T-helper 17 cell (primary cell): ENCODE data around the gene STPG1. TPM values are rescaled to one million over a fixed set of nuclear protein-coding genes. Genes with fewer than 3 reads are reported as not detected.

ENCODE experiments used
- ATAC-seq: fragments of 150-1000 bp; cut with Tn5 transposase; 2 replicates; pipeline ENCODE4 v1.10.0; 2021; ENCODE audit warnings: mild to moderate bottlenecking, moderate library complexity
- DNase-seq, 3 donors: peaks; one replicate each; pipeline versions ENCODE4 v3.0.0 to v3.0.0-alpha.2; 2020 to 2021
- H3K9me3 ChIP-seq: one replicate; pipeline ENCODE4 v1.7.0; 2013; ENCODE audit warnings: low read length, mild to moderate bottlenecking; ENCODE audit not compliant: control insufficient read depth, poor library complexity, severe bottlenecking
- H3K27ac Mint-ChIP-seq: one replicate; pipeline ENCODE4 v1.8.0; 2022; ENCODE audit warnings: mild to moderate bottlenecking, moderate library complexity, mixed read lengths
- H3K27me3 Mint-ChIP-seq: one replicate; pipeline ENCODE4 v1.8.0; 2022; ENCODE audit warnings: mixed read lengths
- H3K36me3 Mint-ChIP-seq: one replicate; pipeline ENCODE4 v1.8.0; 2022; ENCODE audit warnings: low read depth, mixed read lengths
- H3K4me1 Mint-ChIP-seq: one replicate; pipeline ENCODE4 v1.8.0; 2022; ENCODE audit warnings: mild to moderate bottlenecking, mixed read lengths
- H3K4me3 Mint-ChIP-seq: one replicate; pipeline ENCODE4 v1.8.0; 2022; ENCODE audit warnings: mild to moderate bottlenecking, moderate library complexity, mixed read lengths
- total RNA-seq, 4 donors: library from RNA in 2 of 4; stranded (reverse) in 2 of 4; gene quantifications; one replicate each; pipeline ENCODE4 v1.2.3 and lab custom pipeline; 2022 to 2026

STPG1 gene
- total RNA-seq, 2 donors from 2014 or later: 2.5 to 3.6 TPM

DNA sequence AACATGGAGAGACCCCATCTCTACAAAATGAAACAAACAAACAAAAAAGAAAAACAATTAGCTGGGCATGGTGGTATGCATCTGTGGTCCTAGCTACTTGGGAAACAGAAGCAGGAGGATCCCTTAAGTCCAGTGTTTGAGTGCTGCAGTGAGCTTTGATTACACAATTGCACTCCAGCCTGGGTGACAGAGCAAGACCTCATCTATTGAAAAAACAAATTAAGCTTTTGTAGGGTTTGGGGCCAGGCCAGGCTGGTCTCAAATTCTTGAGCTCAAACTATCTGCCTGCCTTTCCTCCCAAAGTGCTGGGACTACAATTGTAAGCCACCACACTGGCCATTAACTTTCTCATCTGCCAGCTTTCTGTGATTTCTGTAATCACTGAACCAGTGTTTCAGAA lies 29.2 kb upstream of the STPG1 start:
- ATAC-seq: no peak
- peaks cover 13% of the 10 kb centered on the region for H3K36me3 Mint-ChIP-seq
- peaks cover 17% of the 10 kb centered on the region for H3K4me1 Mint-ChIP-seq
- H3K9me3 ChIP-seq: no peaks in the 10 kb centered on the region
- no peaks in the 10 kb centered on the region for H3K27me3 Mint-ChIP-seq
- H3K4me3 Mint-ChIP-seq: no peak overlapping the region
- H3K27ac Mint-ChIP-seq: peak overlapping the region; percentile 16
- no peak for DNase-seq

DNA sequence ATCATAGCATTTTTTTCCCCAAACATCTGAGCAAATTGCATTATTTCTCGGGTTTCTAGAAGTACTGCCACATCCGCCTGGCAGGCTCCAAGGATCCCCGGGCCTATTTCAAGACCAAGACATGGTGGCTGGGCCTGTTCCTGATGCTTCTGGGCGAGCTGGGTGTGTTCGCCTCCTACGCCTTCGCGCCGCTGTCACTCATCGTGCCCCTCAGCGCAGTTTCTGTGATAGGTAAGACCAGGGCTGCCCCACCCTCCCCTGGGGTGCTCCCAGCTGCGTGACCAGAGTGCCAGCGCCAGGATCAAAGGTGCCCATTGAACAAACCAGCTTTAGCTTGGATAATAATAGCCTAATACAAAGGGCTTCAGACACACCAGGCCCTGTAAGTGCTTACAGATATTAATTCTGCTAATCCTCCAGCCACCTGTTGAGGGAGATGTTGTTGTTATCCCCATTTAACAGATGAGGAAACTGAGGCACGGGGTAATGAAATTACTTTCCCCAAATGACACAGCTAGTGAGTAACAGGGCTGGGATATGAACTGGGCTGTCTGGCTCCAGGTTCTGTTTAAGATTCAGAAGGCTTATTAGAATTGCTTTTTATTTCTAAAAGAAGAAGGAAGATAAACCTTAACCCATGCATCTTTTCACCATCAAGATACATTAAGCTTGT lies 28.6 kb upstream of the STPG1 start:
- Mint-ChIP-seq H3K4me3 (no peak overlapping the region), H3K27ac (peak overlapping the region; percentile 16), H3K36me3 (peaks cover 13% of the 10 kb centered on the region), H3K4me1 (peaks cover 20% of the 10 kb centered on the region), H3K27me3 (no peaks in the 10 kb centered on the region)
- ATAC-seq: no peak
- no peak for DNase-seq
- no peaks in the 10 kb centered on the region for H3K9me3 ChIP-seq

DNA sequence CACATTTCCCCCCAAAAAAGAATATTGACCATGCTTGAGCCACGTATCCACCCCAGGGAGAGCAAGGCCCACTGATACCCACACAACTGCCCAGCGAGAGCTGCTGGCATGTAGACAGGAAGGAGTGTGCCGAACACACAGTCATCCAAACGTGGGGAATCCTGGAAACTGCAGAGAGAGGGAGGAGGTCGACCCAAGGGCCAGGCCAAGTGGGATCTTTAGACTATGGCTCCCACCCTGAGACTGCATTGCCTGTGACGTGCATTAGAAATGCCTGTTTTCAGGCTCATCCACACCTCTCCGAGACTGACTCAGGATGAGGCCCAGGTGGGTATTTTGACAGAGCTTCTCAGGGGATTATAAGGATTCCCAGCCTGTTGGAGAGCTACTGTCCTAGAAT lies 27.9 kb upstream of the STPG1 start:
- DNase-seq (no peak), ATAC-seq (no peak)
- H3K9me3 ChIP-seq: no peaks in the 10 kb centered on the region
- Mint-ChIP-seq H3K36me3 (peaks cover 13% of the 10 kb centered on the region), H3K4me1 (peaks cover 17% of the 10 kb centered on the region), H3K27ac (peak overlapping the region; percentile 29), H3K27me3 (no peaks in the 10 kb centered on the region), H3K4me3 (no peak overlapping the region)

DNA sequence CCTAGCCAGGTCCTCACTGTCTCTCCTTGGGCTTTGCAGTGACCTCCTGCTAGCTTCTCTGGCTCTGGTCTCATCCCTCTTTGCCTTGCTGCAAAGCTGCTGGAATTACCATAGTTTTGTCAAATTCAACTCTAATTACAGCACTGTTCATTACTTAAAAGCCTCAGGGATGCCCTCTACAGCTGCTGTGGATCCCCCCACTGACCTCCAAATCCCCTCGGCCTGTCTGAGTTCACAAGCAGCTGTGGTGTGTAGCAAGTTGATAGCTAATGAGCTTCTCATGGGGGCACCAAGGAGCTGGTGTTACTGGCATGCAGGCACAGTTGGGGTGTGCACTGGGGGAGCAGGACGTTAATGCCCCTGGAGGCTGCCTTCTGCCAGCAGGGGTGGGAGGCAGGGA lies 26.9 kb upstream of the STPG1 start:
- H3K27ac Mint-ChIP-seq: peak overlapping the region; percentile 29
- ATAC-seq: no peak
- peaks cover 20% of the 10 kb centered on the region for H3K4me1 Mint-ChIP-seq
- peaks cover 9% of the 10 kb centered on the region for H3K36me3 Mint-ChIP-seq
- DNase-seq: no peak
- no peaks in the 10 kb centered on the region for H3K9me3 ChIP-seq
- no peaks in the 10 kb centered on the region for H3K27me3 Mint-ChIP-seq
- no peak overlapping the region for H3K4me3 Mint-ChIP-seq

DNA sequence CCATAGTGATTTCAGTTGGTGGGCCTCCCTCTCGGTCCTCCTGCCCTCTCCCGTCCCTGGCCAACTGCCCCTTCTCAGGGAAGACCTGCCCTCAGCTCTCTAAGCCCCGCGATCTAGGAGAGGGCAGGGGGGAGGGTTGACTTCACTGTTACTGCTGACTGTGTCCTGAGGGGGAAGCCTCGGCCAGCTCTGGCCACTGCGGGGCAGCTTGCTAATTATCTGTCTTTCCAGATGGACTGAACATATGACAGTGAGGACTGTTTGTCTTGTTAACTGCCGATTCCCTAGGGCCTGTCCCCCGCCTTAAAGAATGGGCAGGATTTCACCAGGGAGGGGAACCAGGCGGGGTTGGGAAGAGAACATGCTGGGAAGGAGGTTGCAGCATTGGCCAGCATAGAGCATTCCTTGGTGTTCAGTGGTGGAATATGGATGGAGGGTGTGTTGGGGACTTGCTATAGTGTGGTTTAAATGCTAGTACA lies 24.9 kb upstream of the STPG1 start:
- Mint-ChIP-seq H3K4me3 (no peak overlapping the region), H3K4me1 (peaks cover 27% of the 10 kb centered on the region), H3K27me3 (no peaks in the 10 kb centered on the region), H3K36me3 (peaks cover 8% of the 10 kb centered on the region), H3K27ac (peak overlapping the region; percentile 60)
- DNase-seq (no peak), ATAC-seq (no peak)
- no peaks in the 10 kb centered on the region for H3K9me3 ChIP-seq

DNA sequence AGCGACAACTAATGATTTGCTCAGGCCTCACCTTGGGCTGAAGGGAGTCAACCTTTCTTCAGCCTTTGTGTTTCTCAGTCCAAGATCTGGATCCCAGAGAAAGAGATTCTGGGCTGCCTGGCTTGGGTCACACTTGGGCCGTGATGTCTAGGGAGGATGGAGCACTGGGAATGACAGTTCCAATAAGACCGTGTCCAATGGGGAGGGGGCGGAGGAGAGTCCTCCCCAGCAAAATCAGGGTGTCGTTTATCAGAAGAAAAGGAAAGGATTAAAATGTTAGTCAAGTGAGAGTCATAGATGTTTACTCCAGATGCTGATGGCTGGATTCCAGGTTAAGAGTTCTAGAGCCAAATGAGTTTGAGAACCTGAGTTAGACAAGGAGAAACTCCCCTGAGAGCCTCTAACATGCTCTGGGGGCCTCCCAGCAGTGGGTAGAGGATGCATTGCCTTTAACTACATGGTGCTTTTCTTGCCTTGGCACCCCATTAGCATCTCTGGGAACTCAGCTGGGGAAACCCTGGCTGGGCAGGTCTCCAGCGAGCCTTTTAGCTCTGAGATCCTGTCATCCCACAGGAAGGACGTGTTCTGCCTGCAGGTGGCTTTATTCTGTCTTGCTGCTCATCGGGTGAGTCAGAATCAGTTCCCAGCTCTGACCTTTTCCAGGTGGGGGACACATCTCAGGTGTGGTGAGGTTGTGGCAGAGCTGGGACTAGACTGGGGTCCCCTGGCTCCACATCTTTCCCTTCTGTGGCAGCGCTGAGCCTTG lies 24.2 kb upstream of the STPG1 start:
- ATAC-seq (no peak), DNase-seq (no peak)
- Mint-ChIP-seq H3K36me3 (peaks cover 9% of the 10 kb centered on the region), H3K27me3 (no peaks in the 10 kb centered on the region), H3K27ac (peak overlapping the region; percentile 65), H3K4me1 (peaks cover 29% of the 10 kb centered on the region), H3K4me3 (no peak overlapping the region)
- H3K9me3 ChIP-seq: no peaks in the 10 kb centered on the region

DNA sequence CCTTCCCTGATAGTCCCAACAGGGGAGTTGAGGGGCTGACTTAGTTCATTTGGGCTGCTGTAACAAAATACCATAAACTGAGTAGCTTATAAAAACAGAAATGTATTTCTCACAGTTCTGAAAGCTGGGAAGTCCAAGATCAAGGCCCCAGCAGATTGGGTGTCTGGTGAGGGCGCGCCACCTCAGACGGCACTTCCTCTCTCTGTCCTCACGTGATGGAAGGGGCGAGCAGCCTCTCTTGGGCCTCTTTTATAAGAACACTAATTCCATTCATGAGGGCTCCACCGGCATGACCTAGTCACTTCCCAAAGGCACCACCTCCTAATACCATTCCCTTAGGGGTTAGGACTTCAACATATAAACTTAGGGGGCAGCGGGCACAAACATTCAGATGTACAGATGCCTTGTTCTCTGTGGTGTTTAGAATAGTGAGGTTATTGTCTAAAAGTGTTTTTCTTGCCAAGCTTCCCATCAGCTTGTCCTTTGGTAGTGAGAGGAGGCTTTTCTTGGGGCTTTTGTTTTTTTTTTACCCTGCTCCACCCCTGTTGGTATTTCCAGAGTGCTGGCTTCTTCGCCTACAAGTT lies 22.3 kb upstream of the STPG1 start:
- Mint-ChIP-seq H3K36me3 (peaks cover 5% of the 10 kb centered on the region), H3K27me3 (no peaks in the 10 kb centered on the region), H3K27ac (peak overlapping the region; percentile 21), H3K4me1 (peaks cover 29% of the 10 kb centered on the region), H3K4me3 (no peak overlapping the region)
- ATAC-seq (no peak), DNase-seq (no peak)
- H3K9me3 ChIP-seq: no peaks in the 10 kb centered on the region

DNA sequence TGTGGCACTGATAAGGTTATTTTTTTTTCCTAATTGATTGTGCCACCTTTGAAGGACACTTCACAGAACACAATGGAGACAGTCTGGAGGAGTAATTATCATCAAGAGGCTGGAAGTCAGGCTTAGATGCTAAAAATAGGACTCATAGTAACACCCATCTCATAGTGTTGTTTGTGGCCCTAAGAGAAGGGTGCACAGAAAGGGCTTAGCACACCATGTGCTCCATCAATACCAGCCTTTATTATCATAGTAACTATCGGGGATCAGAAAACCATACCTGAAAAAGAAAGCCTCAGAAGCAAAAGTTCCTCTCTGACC lies 13.9 kb upstream of the STPG1 start:
- Mint-ChIP-seq H3K36me3 (peaks cover 7% of the 10 kb centered on the region), H3K27me3 (no peaks in the 10 kb centered on the region), H3K4me1 (peaks cover 32% of the 10 kb centered on the region), H3K4me3 (no peak overlapping the region), H3K27ac (no peak overlapping the region)
- no peaks in the 10 kb centered on the region for H3K9me3 ChIP-seq
- no peak for ATAC-seq
- no peak for DNase-seq

DNA sequence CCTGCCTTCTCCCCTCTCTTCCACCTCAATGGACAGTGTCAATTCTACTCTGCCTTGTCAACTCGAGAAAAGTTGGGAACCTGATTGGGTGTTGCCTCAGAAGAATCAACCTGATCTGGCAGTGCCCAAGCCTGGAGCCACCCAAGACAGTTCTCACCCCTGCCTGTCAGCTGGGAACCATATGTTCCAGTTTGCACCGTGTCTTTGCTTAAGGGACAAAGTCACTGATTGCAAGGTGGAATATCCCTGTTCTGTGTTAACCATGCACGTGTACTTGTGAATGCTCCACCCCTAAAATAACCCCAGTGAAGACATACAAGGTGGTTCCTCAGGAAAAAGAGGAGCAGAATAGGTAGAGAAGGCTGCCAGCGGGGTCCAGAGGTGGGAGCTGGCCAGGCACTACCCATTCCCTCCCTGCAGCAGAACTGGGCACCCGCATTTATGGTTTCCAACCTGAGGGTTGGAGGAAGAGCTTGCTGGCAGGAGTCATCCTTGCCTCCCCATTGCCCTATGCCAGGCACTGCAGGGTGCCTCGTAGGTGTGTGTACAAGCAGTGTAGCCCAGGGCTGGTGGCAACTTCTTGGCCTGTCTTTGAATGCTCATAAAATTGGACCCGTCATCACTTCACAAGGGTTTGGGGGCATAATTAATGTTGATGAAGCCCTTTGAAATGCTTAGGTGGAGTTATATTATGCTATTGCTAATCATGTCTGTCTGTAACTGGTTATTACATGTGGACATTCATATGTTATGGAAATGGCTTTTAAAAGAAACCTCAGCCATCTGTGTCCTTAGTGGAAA lies 13.4 kb upstream of the STPG1 start:
- DNase-seq (no peak), ATAC-seq (no peak)
- H3K4me1 Mint-ChIP-seq: peaks cover 36% of the 10 kb centered on the region
- peak overlapping the region; percentile 83 for H3K27ac Mint-ChIP-seq
- H3K9me3 ChIP-seq: no peaks in the 10 kb centered on the region
- peaks cover 11% of the 10 kb centered on the region for H3K36me3 Mint-ChIP-seq
- no peaks in the 10 kb centered on the region for H3K27me3 Mint-ChIP-seq
- H3K4me3 Mint-ChIP-seq: no peak overlapping the region

DNA sequence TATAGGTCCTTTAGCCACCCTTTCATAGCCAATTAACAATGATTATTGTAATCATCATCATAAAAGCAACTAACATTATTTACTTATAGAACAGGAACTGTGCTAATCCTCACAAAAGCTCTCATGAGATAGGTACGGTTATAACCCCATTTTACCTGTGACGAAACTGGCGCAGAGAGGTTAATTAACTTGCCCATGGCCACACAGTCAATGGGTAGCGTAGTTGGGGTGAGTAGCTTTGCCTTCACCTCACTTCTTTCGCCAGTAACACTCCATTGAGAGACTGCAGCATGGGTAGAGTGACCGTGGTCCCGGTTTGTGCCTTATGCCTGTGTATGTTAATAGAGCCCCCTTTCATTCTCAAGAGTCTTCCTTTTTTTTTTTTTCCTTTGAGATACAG lies 12.3 kb upstream of the STPG1 start:
- H3K27ac Mint-ChIP-seq: peak overlapping the region; percentile 83
- H3K36me3 Mint-ChIP-seq: peaks cover 14% of the 10 kb centered on the region
- DNase-seq (no peak), ATAC-seq (no peak)
- H3K27me3 Mint-ChIP-seq: no peaks in the 10 kb centered on the region
- peaks cover 31% of the 10 kb centered on the region for H3K4me1 Mint-ChIP-seq
- H3K9me3 ChIP-seq: no peaks in the 10 kb centered on the region
- H3K4me3 Mint-ChIP-seq: peak overlapping the region; percentile 36

DNA sequence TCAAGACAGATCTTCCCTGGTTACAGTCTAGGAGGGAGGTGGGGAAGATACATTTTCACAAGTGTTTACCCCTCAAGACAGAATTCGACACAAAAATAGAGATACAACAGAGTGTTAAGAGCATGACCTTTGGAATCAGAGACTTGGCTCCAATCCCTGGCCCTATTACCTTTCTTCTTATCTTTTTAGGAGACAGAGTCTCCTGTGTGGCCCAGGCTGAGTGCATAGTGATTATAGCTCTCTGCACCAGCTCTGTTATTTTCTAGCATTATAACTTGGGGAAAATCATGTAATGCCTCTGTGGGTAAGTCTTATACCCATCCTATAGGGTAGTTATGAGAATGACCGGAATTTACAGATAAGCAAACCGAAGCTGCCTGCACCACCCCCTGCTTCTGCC lies 11.9 kb upstream of the STPG1 start:
- Mint-ChIP-seq H3K36me3 (peaks cover 14% of the 10 kb centered on the region), H3K27me3 (no peaks in the 10 kb centered on the region), H3K27ac (no peak overlapping the region), H3K4me1 (peaks cover 31% of the 10 kb centered on the region), H3K4me3 (peak overlapping the region; percentile 25)
- no peaks in the 10 kb centered on the region for H3K9me3 ChIP-seq
- DNase-seq (no peak), ATAC-seq (no peak)

DNA sequence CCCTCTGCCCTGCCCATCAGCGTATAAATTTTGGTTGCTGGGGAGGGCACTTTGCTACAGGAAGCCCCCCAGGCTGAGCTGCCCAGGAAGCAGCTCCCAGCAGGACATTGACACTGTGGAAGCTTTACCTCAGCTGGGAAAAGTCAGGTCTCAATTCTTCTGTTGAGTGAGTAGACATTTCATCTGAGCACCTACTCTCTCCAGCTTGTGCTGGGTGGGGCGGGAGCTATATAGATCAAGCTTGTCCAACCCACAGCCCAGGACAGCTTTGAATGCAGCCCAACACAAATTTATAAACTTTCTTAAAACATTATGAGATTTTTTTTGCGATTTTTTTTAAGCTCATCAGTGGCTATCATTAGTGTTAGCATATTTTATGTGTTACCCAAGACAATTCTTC lies 11.4 kb upstream of the STPG1 start:
- H3K27me3 Mint-ChIP-seq: no peaks in the 10 kb centered on the region
- peaks cover 31% of the 10 kb centered on the region for H3K4me1 Mint-ChIP-seq
- H3K4me3 Mint-ChIP-seq: no peak overlapping the region
- DNase-seq: no peak
- peaks cover 14% of the 10 kb centered on the region for H3K36me3 Mint-ChIP-seq
- no peaks in the 10 kb centered on the region for H3K9me3 ChIP-seq
- no peak overlapping the region for H3K27ac Mint-ChIP-seq
- no peak for ATAC-seq

DNA sequence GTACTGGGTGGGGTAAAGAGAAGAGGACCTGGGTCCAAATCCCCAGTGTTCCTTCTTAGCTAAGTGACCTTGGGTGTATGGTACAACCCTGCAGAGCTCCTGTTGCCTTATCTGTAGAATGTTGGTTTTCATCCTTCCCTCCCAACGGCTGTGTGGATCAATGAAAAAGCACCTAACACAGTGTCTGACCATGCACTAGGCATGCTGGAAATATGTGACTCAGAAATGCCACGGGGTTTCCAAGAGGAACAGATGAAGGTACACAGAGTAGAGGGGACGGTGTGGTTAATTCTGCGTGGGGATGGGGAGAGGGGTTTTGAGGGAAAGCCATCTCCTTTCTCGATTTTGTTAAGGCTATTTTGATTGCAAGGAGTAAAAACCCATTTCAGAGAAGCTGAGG lies 10.6 kb upstream of the STPG1 start:
- H3K27me3 Mint-ChIP-seq: no peaks in the 10 kb centered on the region
- no peak for DNase-seq
- H3K9me3 ChIP-seq: no peaks in the 10 kb centered on the region
- H3K4me1 Mint-ChIP-seq: peaks cover 31% of the 10 kb centered on the region
- H3K4me3 Mint-ChIP-seq: no peak overlapping the region
- peaks cover 15% of the 10 kb centered on the region for H3K36me3 Mint-ChIP-seq
- ATAC-seq: no peak
- H3K27ac Mint-ChIP-seq: peak overlapping the region; percentile 71
